Measurements from ENCODE around the gene SEMA3C. TPM values are rescaled to one million over a fixed set of nuclear protein-coding genes. Genes with fewer than 3 reads are reported as not detected.

Gene SEMA3C
- total RNA-seq, 1 donor from 2014 or later = 0.26 TPM

- no peaks in the 10 kb centered on the region for H3K36me3 Mint-ChIP-seq (ENCODE audit: low read depth, unreplicated experiment)
- H3K4me1 Mint-ChIP-seq (ENCODE audit: unreplicated experiment) = no peaks in the 10 kb centered on the region
- no peak for DNase-seq (ENCODE audit: low spot score)
- H3K9me3 Mint-ChIP-seq (ENCODE audit: unreplicated experiment) = no peaks in the 10 kb centered on the region
- H3K27me3 Mint-ChIP-seq (ENCODE audit: unreplicated experiment) = no peaks in the 10 kb centered on the region
- no peak for TF ChIP-seq CTCF (IDR thresholded peaks at IDR 0.05; ENCODE audit: unreplicated experiment)
- H3K27ac Mint-ChIP-seq (ENCODE audit: unreplicated experiment) = no peak overlapping the region
- H3K4me3 Mint-ChIP-seq (ENCODE audit: unreplicated experiment) = no peak overlapping the region
Measured at GRCh38 chr7:80703272-80703671, 215.6 kb downstream of the SEMA3C start.

- no peaks in the 10 kb centered on the region for H3K4me1 Mint-ChIP-seq (ENCODE audit: unreplicated experiment)
- no peak for TF ChIP-seq CTCF (IDR thresholded peaks at IDR 0.05; ENCODE audit: unreplicated experiment)
- no peak overlapping the region for H3K4me3 Mint-ChIP-seq (ENCODE audit: unreplicated experiment)
- no peak overlapping the region for H3K27ac Mint-ChIP-seq (ENCODE audit: unreplicated experiment)
- H3K9me3 Mint-ChIP-seq (ENCODE audit: unreplicated experiment) = no peaks in the 10 kb centered on the region
- H3K36me3 Mint-ChIP-seq (ENCODE audit: low read depth, unreplicated experiment) = no peaks in the 10 kb centered on the region
- H3K27me3 Mint-ChIP-seq (ENCODE audit: unreplicated experiment) = no peaks in the 10 kb centered on the region
- DNase-seq (ENCODE audit: low spot score) = no peak
Measured at GRCh38 chr7:80699721-80700256, 219.1 kb downstream of the SEMA3C start.

DNA sequence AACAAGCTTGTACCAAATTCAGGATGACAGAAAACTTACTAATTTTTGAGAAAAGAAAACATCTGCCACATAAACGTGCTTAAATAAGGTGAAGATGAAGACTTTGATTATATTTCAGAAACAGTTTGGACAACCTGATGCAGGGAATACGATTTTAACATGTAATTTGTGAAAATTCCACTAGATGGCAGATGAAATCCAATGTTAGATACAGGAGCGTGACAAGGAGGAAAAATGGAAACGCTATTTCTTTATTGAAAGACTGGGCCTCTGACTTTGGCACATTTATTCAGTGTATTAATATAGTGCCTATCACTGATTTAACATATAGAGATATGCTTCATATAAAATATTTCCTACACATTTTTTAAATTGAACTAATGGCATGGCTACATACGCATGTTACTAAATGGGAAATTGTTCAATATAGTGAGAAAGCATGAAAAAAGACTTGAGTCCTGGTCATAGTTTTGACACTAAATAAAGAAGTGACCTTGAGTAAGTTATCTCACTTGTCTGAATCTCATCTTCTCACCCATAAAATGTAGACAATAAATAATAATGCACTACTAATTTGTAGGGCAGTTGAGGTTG is 219.7 kb downstream of the SEMA3C start:
- Mint-ChIP-seq H3K9me3 (ENCODE audit: unreplicated experiment) (no peaks in the 10 kb centered on the region), H3K4me3 (ENCODE audit: unreplicated experiment) (no peak overlapping the region), H3K27me3 (ENCODE audit: unreplicated experiment) (no peaks in the 10 kb centered on the region), H3K4me1 (ENCODE audit: unreplicated experiment) (no peaks in the 10 kb centered on the region), H3K27ac (ENCODE audit: unreplicated experiment) (no peak overlapping the region), H3K36me3 (ENCODE audit: low read depth, unreplicated experiment) (peaks cover under 1% of the 10 kb centered on the region)
- no peak for DNase-seq (ENCODE audit: low spot score)
- peak; percentile 91 for TF ChIP-seq CTCF (IDR thresholded peaks at IDR 0.05; ENCODE audit: unreplicated experiment)
